Gastrocnemius medialis (tissue), 4 donors: ENCODE results near the gene FBXL7.

ENCODE experiments used
- POLR2A ChIP-seq, 2 donors: fragments of 450-650 bp; IDR thresholded peaks; one replicate each; pipeline ENCODE4 v1.6.1; 2017; ENCODE audit warnings: antibody characterized with exemption in 2 of 2, mild to moderate bottlenecking in 2 of 2, moderate library complexity in 2 of 2
- TF ChIP-seq, protein P1 (sequence below), 5 experiments: fragments of 450-650 bp in 3 of 5; fragments of 200-600 bp in 2 of 5; sonication (generic) in 2 of 5; IDR thresholded peaks in 4 of 5; conservative IDR thresholded peaks in 1 of 5; 1 replicate in 4 of 5; 2 replicates in 1 of 5; pipeline ENCODE4 v1.5.1; 2016 to 2019; ENCODE audit warnings: antibody characterized with exemption in 5 of 5, mild to moderate bottlenecking in 3 of 5, moderate library complexity in 3 of 5

DNA sequence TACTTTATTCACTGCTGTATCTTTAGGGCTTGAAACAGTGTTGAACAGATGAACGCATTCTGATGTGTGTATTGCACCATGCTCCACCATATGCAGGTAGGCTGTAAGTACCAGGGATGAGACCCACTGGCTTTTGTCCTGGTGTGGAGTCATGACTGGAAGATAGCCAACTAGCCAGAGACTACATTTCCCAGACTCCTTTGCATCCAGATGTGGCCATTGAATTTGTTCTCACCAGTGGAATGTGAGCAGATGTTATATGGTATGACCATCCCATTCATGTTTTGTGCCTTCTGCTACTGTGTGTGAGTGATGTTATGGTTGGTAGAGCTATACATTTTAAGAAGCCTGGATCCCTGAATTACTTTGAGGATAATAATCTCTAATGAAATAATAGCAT is 7.4 kb upstream of the FBXL7 start:
- TF ChIP-seq, protein P1, sequence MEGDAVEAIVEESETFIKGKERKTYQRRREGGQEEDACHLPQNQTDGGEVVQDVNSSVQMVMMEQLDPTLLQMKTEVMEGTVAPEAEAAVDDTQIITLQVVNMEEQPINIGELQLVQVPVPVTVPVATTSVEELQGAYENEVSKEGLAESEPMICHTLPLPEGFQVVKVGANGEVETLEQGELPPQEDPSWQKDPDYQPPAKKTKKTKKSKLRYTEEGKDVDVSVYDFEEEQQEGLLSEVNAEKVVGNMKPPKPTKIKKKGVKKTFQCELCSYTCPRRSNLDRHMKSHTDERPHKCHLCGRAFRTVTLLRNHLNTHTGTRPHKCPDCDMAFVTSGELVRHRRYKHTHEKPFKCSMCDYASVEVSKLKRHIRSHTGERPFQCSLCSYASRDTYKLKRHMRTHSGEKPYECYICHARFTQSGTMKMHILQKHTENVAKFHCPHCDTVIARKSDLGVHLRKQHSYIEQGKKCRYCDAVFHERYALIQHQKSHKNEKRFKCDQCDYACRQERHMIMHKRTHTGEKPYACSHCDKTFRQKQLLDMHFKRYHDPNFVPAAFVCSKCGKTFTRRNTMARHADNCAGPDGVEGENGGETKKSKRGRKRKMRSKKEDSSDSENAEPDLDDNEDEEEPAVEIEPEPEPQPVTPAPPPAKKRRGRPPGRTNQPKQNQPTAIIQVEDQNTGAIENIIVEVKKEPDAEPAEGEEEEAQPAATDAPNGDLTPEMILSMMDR (IDR thresholded peaks at IDR 0.05 in 4 of 5, conservative IDR thresholded peaks at IDR 0.05 in 1 of 5) = no peak
- TF ChIP-seq POLR2A (IDR thresholded peaks at IDR 0.05) = no peak
